Activated naive CD8-positive, alpha-beta T cell treated with anti-CD3 and anti-CD28 coated beads, Interleukin-2, amount 10 ng/mL, durations not matched to agents 7 days and 5 days (primary cell): ENCODE results near the gene KIAA0232. TPM values are rescaled to one million over a fixed set of nuclear protein-coding genes. Genes with fewer than 3 reads are reported as not detected.

Experiments
- ATAC-seq: fragments of 150-1000 bp; cut with Tn5 transposase; one replicate; pipeline ENCODE4 v1.10.0; 2021; ENCODE audit warnings: low read depth, moderate library complexity
- POLR2A ChIA-PET: fragments of 350-600 bp; sonication (Branson Sonifier 250); formaldehyde crosslinking; loops from one replicate; lab custom pipeline; 2021; ENCODE audit warnings: antibody characterized with exemption; lab: Charles Lee
- DNase-seq: peaks from one replicate; pipeline ENCODE4 v3.0.0; 2021
- H3K27ac Mint-ChIP-seq: one replicate; pipeline ENCODE4 v1.8.0; 2022; ENCODE audit warnings: mild to moderate bottlenecking, mixed read lengths
- H3K27me3 Mint-ChIP-seq: one replicate; pipeline ENCODE4 v1.8.0; 2022; ENCODE audit warnings: mild to moderate bottlenecking, moderate library complexity, mixed read lengths
- H3K36me3 Mint-ChIP-seq: one replicate; pipeline ENCODE4 v1.8.0; 2021; ENCODE audit warnings: mild to moderate bottlenecking, mixed read lengths
- H3K4me1 Mint-ChIP-seq: one replicate; pipeline ENCODE4 v1.8.0; 2021; ENCODE audit warnings: mixed read lengths
- H3K4me3 Mint-ChIP-seq: one replicate; pipeline ENCODE4 v1.8.0; 2022; ENCODE audit warnings: mild to moderate bottlenecking, moderate library complexity, mixed read lengths
- H3K9me3 Mint-ChIP-seq: one replicate; pipeline ENCODE4 v1.8.0; 2021; ENCODE audit warnings: mixed read lengths
- total RNA-seq, 2 experiments: library from RNA; stranded (reverse); gene quantifications; one replicate each; pipeline ENCODE4 v1.2.3, GENCODE V29; 2021

Gene KIAA0232
- total RNA-seq, 2 experiments from 2014 or later = 21.5 to 23.9 TPM

GRCh38 chr4:6912441-6912840 is 129.9 kb downstream of the KIAA0232 start:
- POLR2A ChIA-PET = interaction anchor here (1.0 to 2.5 kb wide), 5 partner anchors 14 to 156 kb away, joined by 3 to 8 read pairs (median 4); partner anchors contain the start of genes GRPEL1 and TADA2B
- H3K4me3 Mint-ChIP-seq = peak overlapping the region; percentile 23

DNA sequence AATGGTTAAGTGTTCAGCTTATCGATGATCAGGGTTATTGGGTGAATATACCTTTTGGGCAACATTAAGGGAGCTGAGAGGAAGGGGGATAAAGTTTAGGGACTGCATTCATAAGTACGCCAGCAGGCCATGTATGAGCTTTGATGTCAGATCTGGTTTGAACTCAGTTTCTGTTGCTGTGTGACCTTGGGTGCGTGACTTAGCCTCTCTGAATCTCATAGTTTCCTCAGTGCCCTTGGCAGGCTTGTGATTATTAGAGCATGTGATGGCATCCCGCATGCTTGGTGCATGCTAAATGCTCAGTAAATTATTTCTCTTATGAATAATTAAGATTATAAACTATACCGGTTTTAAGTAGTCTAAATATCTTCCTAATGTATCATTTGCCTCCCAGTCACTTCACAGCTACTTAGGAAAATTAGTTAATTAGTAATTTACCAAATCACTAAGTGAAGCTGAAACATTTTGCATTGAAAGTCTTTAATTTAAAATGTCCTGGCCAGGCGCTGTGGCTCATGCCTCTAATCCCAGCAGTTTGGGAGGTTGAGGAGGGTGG is 130.9 kb downstream of the KIAA0232 start:
- Mint-ChIP-seq H3K27ac (no peak overlapping the region), H3K27me3 (peaks cover 1% of the 10 kb centered on the region), H3K4me1 (peaks cover 48% of the 10 kb centered on the region), H3K4me3 (no peak overlapping the region), H3K36me3 (peaks cover 1% of the 10 kb centered on the region), H3K9me3 (no peaks in the 10 kb centered on the region)
- DNase-seq (no peak), ATAC-seq (no peak)
- POLR2A ChIA-PET = interaction anchor here (0.6 to 1.8 kb wide), 5 partner anchors 13 to 155 kb away, joined by 3 to 6 read pairs (median 3); partner anchors contain the start of gene GRPEL1

More at GRCh38 chr4:6912441-6912840, 129.9 kb downstream of the KIAA0232 start:
- Mint-ChIP-seq H3K4me1 (peaks cover 47% of the 10 kb centered on the region), H3K9me3 (no peaks in the 10 kb centered on the region), H3K27me3 (peaks cover 3% of the 10 kb centered on the region), H3K36me3 (peaks cover 3% of the 10 kb centered on the region), H3K27ac (no peak overlapping the region)
- no peak for DNase-seq
- no peak for ATAC-seq

DNA sequence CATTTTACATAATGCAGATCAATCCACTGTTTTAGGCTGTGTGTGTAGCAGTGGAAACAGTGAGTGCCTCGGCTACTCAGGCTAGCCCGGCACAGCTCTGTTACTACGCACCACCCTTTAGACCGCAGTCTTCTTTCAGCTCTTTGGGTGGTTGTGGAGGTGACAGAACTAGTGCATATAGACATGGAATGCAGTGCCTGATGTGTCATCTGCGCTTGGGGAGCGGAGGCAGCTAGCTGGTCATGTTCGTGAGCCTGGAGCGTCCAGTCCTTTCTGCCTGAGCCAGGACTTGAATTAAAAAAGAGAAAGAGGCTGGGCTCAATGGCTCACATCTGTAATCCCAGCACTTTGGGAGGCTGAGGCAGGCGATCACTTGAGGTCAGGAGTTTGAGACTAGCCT is 131.9 kb downstream of the KIAA0232 start:
- ATAC-seq (no peak), DNase-seq (no peak)
- H3K4me3 Mint-ChIP-seq = no peak overlapping the region
- peaks cover 1% of the 10 kb centered on the region for H3K36me3 Mint-ChIP-seq
- H3K27me3 Mint-ChIP-seq = no peaks in the 10 kb centered on the region
- POLR2A ChIA-PET = interaction anchor here (0.6 to 1.8 kb wide), 3 partner anchors 12 to 154 kb away, joined by 3 to 4 read pairs (median 3); partner anchors contain the start of gene GRPEL1
- peaks cover 48% of the 10 kb centered on the region for H3K4me1 Mint-ChIP-seq
- H3K27ac Mint-ChIP-seq = no peak overlapping the region
- H3K9me3 Mint-ChIP-seq = no peaks in the 10 kb centered on the region

DNA sequence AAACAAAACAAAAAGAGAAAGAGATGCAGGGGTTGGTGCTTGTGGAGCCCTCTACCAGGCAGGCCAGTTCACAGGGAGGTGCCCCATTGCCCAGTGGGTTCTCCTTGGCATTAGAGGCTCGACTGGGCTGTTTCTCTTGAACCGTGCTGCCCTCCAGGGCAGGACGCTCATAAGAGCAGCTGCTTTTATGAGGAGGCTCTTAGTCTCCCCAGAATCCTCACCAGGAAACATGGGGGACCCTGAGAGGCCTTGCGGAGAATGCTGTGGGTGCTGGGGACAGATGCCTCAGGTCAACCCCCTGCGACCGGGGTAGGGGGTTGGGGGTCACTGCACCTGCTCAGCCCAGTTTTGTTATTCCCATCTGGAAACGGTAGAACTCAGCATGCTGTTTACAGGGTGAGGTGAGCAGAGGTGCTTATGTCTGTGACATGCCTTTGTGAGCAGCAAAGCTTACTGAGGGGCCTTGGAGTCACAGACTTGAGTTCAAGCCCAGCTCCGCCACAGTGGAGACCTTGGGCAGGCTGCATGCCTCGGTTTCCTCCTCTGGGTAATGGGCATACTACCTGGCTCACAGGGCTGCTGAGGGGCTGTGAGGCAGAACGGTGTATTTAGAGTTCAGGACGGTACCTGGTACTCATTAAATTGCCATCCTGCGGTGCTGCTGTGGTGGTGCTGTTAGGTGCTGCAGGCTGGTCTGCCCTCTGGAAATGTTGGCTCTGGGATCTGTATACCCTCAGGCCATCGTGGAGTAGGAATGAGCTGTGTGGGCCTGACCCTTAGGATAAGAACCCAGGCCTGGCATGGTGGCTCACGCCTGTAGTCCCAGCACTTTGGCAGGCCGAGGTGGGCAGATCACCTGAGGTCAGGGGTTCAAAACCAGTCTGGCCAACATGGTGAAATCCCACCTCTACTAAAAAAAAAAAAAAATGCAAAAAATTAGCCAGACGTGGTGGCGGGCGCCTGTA is 132.8 kb downstream of the KIAA0232 start:
- Mint-ChIP-seq H3K9me3 (no peaks in the 10 kb centered on the region), H3K27ac (peak overlapping the region; percentile 9), H3K27me3 (no peaks in the 10 kb centered on the region), H3K4me1 (peaks cover 47% of the 10 kb centered on the region), H3K4me3 (no peak overlapping the region), H3K36me3 (peaks cover 1% of the 10 kb centered on the region)
- POLR2A ChIA-PET = interaction anchor here (1.2 kb wide), 1 partner anchor 153 kb away, joined by 3 read pairs; the partner anchor contains the start of gene GRPEL1
- DNase-seq = no peak
- ATAC-seq = no peak

GRCh38 chr4:6916069-6916586 is 133.6 kb downstream of the KIAA0232 start:
- ATAC-seq (no peak), DNase-seq (no peak)
- Mint-ChIP-seq H3K9me3 (no peaks in the 10 kb centered on the region), H3K4me1 (peaks cover 42% of the 10 kb centered on the region), H3K27ac (peak overlapping the region; percentile 89), H3K4me3 (peak overlapping the region; percentile 69), H3K27me3 (no peaks in the 10 kb centered on the region), H3K36me3 (peaks cover 1% of the 10 kb centered on the region)
- POLR2A ChIA-PET = interaction anchor here (0.7 to 1.9 kb wide), 2 partner anchors 10 to 129 kb away, joined by 3 to 12 read pairs; no protein-coding TSS in a partner anchor

- POLR2A ChIA-PET = interaction anchor here (0.7 to 2.8 kb wide), 5 partner anchors 8 to 151 kb away, joined by 3 to 16 read pairs (median 10); partner anchors contain the start of genes GRPEL1 and TBC1D14
- Mint-ChIP-seq H3K36me3 (peaks cover 2% of the 10 kb centered on the region), H3K27ac (peak overlapping the region; percentile 89), H3K4me1 (peaks cover 38% of the 10 kb centered on the region), H3K27me3 (no peaks in the 10 kb centered on the region), H3K9me3 (no peaks in the 10 kb centered on the region), H3K4me3 (peak overlapping the region; percentile 69)
- ATAC-seq = peak; percentile 77
- no peak for DNase-seq
These were observed 134.3 kb downstream of the KIAA0232 start for GRCh38 chr4:6916587-6917460.

DNA sequence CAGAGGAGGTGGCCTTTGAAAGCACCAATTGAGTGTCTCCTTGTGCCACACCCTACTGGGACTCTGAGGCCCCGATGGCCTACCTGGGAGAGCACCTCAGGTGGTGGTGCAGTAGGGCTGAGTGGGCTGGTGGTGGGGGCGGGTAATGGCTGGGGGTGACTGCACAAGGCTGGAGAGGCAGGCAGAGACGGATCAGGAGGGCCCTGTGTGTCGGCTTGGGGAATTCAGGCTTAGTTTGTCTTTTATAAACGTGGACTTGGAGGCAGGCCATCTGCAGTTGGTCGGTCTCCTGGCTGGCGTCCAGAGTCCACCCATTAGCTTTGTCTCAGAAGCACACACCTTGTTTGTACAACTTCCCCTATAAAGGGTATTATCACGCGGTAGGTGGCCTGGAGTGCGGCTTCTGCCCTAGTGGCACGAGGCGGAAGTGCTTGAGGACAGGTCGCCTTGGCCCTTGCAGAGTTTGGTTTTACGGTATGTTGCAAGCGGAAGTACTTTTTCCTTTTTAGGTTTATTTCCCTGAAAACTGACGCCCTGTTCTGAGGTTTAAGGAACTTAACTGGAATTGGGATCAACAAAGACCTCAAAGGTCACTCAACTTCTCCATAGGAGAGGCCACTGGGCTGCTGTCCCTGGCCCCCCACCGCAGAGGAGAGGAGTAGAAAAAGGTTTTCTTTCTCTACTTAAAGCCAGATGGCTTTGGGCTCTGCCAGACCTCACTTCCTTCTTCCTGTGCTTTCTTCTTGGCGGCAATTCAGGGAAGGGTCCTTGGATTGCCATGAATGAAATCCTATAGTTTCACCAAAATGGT is 135.1 kb downstream of the KIAA0232 start:
- Mint-ChIP-seq H3K27me3 (no peaks in the 10 kb centered on the region), H3K36me3 (peaks cover 2% of the 10 kb centered on the region), H3K9me3 (no peaks in the 10 kb centered on the region), H3K4me3 (peak overlapping the region; percentile 69), H3K27ac (peak overlapping the region; percentile 89), H3K4me1 (peaks cover 38% of the 10 kb centered on the region)
- POLR2A ChIA-PET = interaction anchor here (0.9 to 2.8 kb wide), 4 partner anchors 9 to 150 kb away, joined by 4 to 16 read pairs (median 11); partner anchors contain the start of genes GRPEL1 and TBC1D14
- peak; percentile 57 for DNase-seq
- peak; percentile 58 for ATAC-seq

DNA sequence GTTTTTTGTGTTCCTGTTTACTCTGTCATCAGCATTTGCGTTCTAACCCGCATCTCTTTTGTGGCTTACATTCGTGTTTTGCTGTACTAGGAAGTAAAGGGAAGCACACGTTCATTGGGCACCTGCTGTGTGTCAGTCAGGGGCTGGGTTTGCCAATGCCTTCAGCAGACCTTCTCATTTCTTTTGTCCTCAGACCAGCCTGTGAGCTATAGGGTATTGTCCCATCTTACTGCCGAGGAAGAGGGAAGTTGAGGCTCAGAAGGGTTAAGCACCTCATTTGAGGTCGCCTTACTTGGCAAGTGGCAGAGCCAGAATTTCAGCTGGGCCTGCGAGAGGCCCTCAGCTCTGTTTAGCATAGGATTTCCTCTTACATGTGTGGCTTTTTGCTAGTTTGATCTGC is 135.8 kb downstream of the KIAA0232 start:
- peak overlapping the region; percentile 89 for H3K27ac Mint-ChIP-seq
- ATAC-seq (peak; percentile 50), DNase-seq (no peak)
- H3K9me3 Mint-ChIP-seq = no peaks in the 10 kb centered on the region
- no peaks in the 10 kb centered on the region for H3K27me3 Mint-ChIP-seq
- H3K4me1 Mint-ChIP-seq = peaks cover 38% of the 10 kb centered on the region
- POLR2A ChIA-PET = interaction anchor here (1.4 to 2.8 kb wide), 3 partner anchors 9 to 68 kb away, joined by 4 to 16 read pairs (median 10); partner anchors contain the start of gene TBC1D14
- peaks cover 8% of the 10 kb centered on the region for H3K36me3 Mint-ChIP-seq
- H3K4me3 Mint-ChIP-seq = peak overlapping the region; percentile 69

DNA sequence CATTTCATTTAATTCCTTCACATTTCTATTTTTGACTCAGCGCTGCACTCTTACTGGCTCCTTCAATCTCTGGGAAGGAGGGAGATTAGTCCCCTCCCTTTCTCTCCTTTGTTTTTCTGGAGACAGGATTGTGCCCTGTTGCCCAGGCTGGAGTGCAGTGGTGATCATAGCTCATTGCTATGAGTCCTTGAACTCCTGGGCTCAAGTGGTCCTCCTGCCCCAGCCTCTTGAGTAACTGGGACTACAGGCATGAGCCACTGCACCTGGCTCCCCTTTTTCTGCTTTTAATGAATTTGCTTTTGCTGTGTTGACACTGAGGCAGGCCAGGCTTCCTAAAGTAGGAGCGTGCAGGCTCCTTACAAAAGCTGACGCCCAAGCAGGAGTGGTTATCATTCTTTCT is 137.6 kb downstream of the KIAA0232 start:
- POLR2A ChIA-PET = no interaction called here
- no peak for ATAC-seq
- peaks cover 22% of the 10 kb centered on the region for H3K36me3 Mint-ChIP-seq
- no peaks in the 10 kb centered on the region for H3K27me3 Mint-ChIP-seq
- H3K4me3 Mint-ChIP-seq = no peak overlapping the region
- no peaks in the 10 kb centered on the region for H3K9me3 Mint-ChIP-seq
- H3K27ac Mint-ChIP-seq = peak overlapping the region; percentile 36
- no peak for DNase-seq
- H3K4me1 Mint-ChIP-seq = peaks cover 47% of the 10 kb centered on the region

GRCh38 chr4:6923507-6923906 is 141.0 kb downstream of the KIAA0232 start:
- DNase-seq = no peak
- H3K4me3 Mint-ChIP-seq = no peak overlapping the region
- no peaks in the 10 kb centered on the region for H3K9me3 Mint-ChIP-seq
- H3K36me3 Mint-ChIP-seq = peaks cover 35% of the 10 kb centered on the region
- H3K27ac Mint-ChIP-seq = no peak overlapping the region
- no peak for ATAC-seq
- peaks cover 54% of the 10 kb centered on the region for H3K4me1 Mint-ChIP-seq
- no peaks in the 10 kb centered on the region for H3K27me3 Mint-ChIP-seq
- POLR2A ChIA-PET = interaction anchor here (2.1 kb wide), 1 partner anchor 14 kb away, joined by 8 read pairs; the partner anchor contains the start of gene TBC1D14

DNA sequence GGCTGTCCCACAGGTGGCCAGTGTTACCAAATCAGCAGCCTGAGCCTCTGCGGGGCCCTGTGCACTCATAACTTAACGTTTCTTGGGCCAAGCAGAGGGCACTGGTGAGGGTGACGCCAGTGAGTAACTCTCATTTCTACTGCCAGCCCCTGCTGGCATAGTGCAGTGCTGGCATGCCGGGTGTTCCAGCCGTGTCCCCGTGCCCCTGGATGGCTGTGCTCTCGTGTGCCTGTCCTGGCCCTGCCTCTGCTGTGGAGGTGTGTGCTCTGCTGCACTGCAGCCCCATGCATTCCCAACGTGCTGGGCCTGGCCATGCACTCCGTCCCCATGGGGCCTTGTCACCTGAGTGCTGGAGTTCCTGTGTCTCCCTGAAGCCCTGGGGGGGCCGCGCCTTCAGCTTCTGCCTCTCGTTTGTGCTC is 141.8 kb downstream of the KIAA0232 start:
- peaks cover 36% of the 10 kb centered on the region for H3K36me3 Mint-ChIP-seq
- H3K9me3 Mint-ChIP-seq = no peaks in the 10 kb centered on the region
- DNase-seq = no peak
- ATAC-seq = no peak
- H3K27me3 Mint-ChIP-seq = no peaks in the 10 kb centered on the region
- POLR2A ChIA-PET = interaction anchor here (2.1 kb wide), 1 partner anchor 15 kb away, joined by 8 read pairs; the partner anchor contains the start of gene TBC1D14
- H3K27ac Mint-ChIP-seq = no peak overlapping the region
- no peak overlapping the region for H3K4me3 Mint-ChIP-seq
- H3K4me1 Mint-ChIP-seq = peaks cover 55% of the 10 kb centered on the region
